ENCODE data around the gene GPATCH1. TPM values are rescaled to one million over a fixed set of nuclear protein-coding genes. Genes with fewer than 3 reads are reported as not detected.

The GPATCH1 gene
- total RNA-seq, 1 donor from 2014 or later: 16.4 TPM

GRCh38 chr19:33063753-33064457 is 17.1 kb upstream of the GPATCH1 start:
- DNase-seq: no peak

- no peak for DNase-seq
These were observed 16.6 kb upstream of the GPATCH1 start for GRCh38 chr19:33064458-33064791.

- DNase-seq: no peak
These were observed 16.0 kb upstream of the GPATCH1 start, which contains the start of gene RHPN2 for GRCh38 chr19:33064792-33065550. Gene RHPN2, minus strand, starts transcription at chr19:33064888. Its CDS starts 36 bp downstream, at chr19:33064852.

- no peak for DNase-seq
These were observed 14.4 kb upstream of the GPATCH1 start for GRCh38 chr19:33066543-33066942.

GRCh38 chr19:33067121-33067520 is 13.9 kb upstream of the GPATCH1 start:
- no peak for DNase-seq

GRCh38 chr19:33071887-33072286 is 9.1 kb upstream of the GPATCH1 start:
- no peak for DNase-seq

GRCh38 chr19:33075519-33075918 is 5.5 kb upstream of the GPATCH1 start:
- no peak for DNase-seq

GRCh38 chr19:33085570-33086128 is 4.7 kb downstream of the GPATCH1 start:
- DNase-seq: no peak

- DNase-seq: no peak
These were observed 6.0 kb downstream of the GPATCH1 start for GRCh38 chr19:33086955-33087354.

GRCh38 chr19:33089010-33089409 is 8.0 kb downstream of the GPATCH1 start:
- no peak for DNase-seq

- DNase-seq: no peak
These were observed 9.2 kb downstream of the GPATCH1 start for GRCh38 chr19:33090179-33090578.

- DNase-seq: no peak
These were observed 12.6 kb downstream of the GPATCH1 start for GRCh38 chr19:33093420-33094210.

- DNase-seq: no peak
These were observed 13.6 kb downstream of the GPATCH1 start for GRCh38 chr19:33094436-33095067.

GRCh38 chr19:33096005-33096404 is 15.0 kb downstream of the GPATCH1 start:
- DNase-seq: no peak

GRCh38 chr19:33098055-33098534 is 17.1 kb downstream of the GPATCH1 start:
- DNase-seq: no peak

- DNase-seq: no peak
These were observed 20.1 kb downstream of the GPATCH1 start for GRCh38 chr19:33100894-33101644.

GRCh38 chr19:33102893-33103292 is 21.9 kb downstream of the GPATCH1 start:
- no peak for DNase-seq

GRCh38 chr19:33108161-33108560 is 27.2 kb downstream of the GPATCH1 start:
- DNase-seq: no peak

- DNase-seq: no peak
These were observed 29.3 kb downstream of the GPATCH1 start for GRCh38 chr19:33110137-33110910.

- DNase-seq: no peak
These were observed 30.6 kb downstream of the GPATCH1 start for GRCh38 chr19:33111587-33111986.
